GM21529 (cell line): ENCODE measurements around the gene ELF4.

Experiments used
- ATAC-seq: cut with Tn5 transposase; IDR thresholded peaks from one replicate; pipeline ENCODE4 v1.9.1; 2021; ENCODE audit not compliant: unreplicated experiment

Gene ELF4

GRCh38 chrX:130053236-130053635, 57.1 kb downstream of the ELF4 start:
- ATAC-seq = no peak

- no peak for ATAC-seq
Observed at GRCh38 chrX:130051176-130051845, 59.0 kb downstream of the ELF4 start.

GRCh38 chrX:130049821-130050220, 60.5 kb downstream of the ELF4 start:
- no peak for ATAC-seq

- no peak for ATAC-seq
Observed at GRCh38 chrX:130048686-130049222, 61.5 kb downstream of the ELF4 start.

- ATAC-seq = no peak
Observed at GRCh38 chrX:130047416-130047815, 62.9 kb downstream of the ELF4 start.

GRCh38 chrX:130039847-130040246, 70.5 kb downstream of the ELF4 start:
- ATAC-seq = no peak

- no peak for ATAC-seq
Observed at GRCh38 chrX:130034178-130034577, 76.1 kb downstream of the ELF4 start.

- ATAC-seq = no peak
Observed at GRCh38 chrX:130032552-130032951, 77.7 kb downstream of the ELF4 start.

- ATAC-seq = no peak
Observed at GRCh38 chrX:130030826-130031225, 79.5 kb downstream of the ELF4 start.

GRCh38 chrX:130028196-130028595, 82.1 kb downstream of the ELF4 start:
- no peak for ATAC-seq

GRCh38 chrX:130027569-130027968, 82.7 kb downstream of the ELF4 start:
- ATAC-seq = no peak

- no peak for ATAC-seq
Observed at GRCh38 chrX:130025256-130025655, 85.0 kb downstream of the ELF4 start.

- peak; percentile 100 for ATAC-seq
Observed at GRCh38 chrX:130024127-130024526, 86.2 kb downstream of the ELF4 start.

- no peak for ATAC-seq
Observed at GRCh38 chrX:130020661-130021324, 89.5 kb downstream of the ELF4 start.

- ATAC-seq = no peak
Observed at GRCh38 chrX:130018143-130018542, 92.2 kb downstream of the ELF4 start.

GRCh38 chrX:130015181-130015580, 95.1 kb downstream of the ELF4 start:
- ATAC-seq = no peak
